Panc1 (cell line): Measurements from ENCODE around the gene GUSB. TPM values are rescaled to one million over a fixed set of nuclear protein-coding genes. Genes with fewer than 3 reads are reported as not detected.
A peak's percentile ranks its signal among the peaks of the same experiment; 100 is the strongest.

ENCODE experiments used
- ATAC-seq: fragments of 200-7000 bp; cut with Tn5 transposase; 2 replicates; pipeline ENCODE4 v1.9.1; 2020; ENCODE audit warnings: mild to moderate bottlenecking, moderate library complexity
- BruUV-seq: library from RNA; stranded (reverse); fragments of 400-500 nt; replicated peaks from 2 replicates; lab custom pipeline; 2021; lab: Mats Ljungman, UMichigan
- CTCF ChIA-PET: fragments of 300-600 bp; sonication (Branson Sonifier 250); formaldehyde crosslinking; loops from one replicate; lab custom pipeline; 2022; ENCODE audit warnings: antibody characterized with exemption; lab: Charles Lee
- POLR2A ChIA-PET: fragments of 300-600 bp; sonication (Branson Sonifier 250); formaldehyde crosslinking; loops from one replicate; lab custom pipeline; 2022; ENCODE audit warnings: antibody characterized with exemption; lab: Charles Lee
- DNase-seq: peaks from one replicate; pipeline ENCODE4 v3.0.0-alpha.2; 2010; ENCODE audit warnings: low read depth, low spot score
- H3K27ac ChIP-seq: 2 replicates; pipeline ENCODE4 v1.5.1; 2011; ENCODE audit warnings: mild to moderate bottlenecking, low read length, inconsistent platforms
- H3K27me3 ChIP-seq: fragments of 200-500 bp; sonication (Bioruptor generic); 2 replicates; pipeline ENCODE4 v1.6.0; 2014; ENCODE audit warnings: low read length, inconsistent platforms; ENCODE audit not compliant: control insufficient read depth, insufficient read depth
- H3K36me3 ChIP-seq: fragments of 200-500 bp; sonication (Bioruptor generic); 2 replicates; pipeline ENCODE4 v1.5.1; 2014; ENCODE audit warnings: inconsistent platforms, mild to moderate bottlenecking, low read length, moderate library complexity; ENCODE audit not compliant: control insufficient read depth, insufficient read depth
- H3K4me1 ChIP-seq: 2 replicates; pipeline ENCODE4 v1.5.1; 2011; ENCODE audit warnings: inconsistent platforms, mild to moderate bottlenecking, low read length, moderate library complexity; ENCODE audit not compliant: control insufficient read depth, insufficient read depth
- H3K4me3 ChIP-seq, 2 experiments: 2 replicates each; pipeline ENCODE4 v1.5.1; 2011 to 2012; ENCODE audit warnings: low read depth in 2 of 2, low read length in 2 of 2, mild to moderate bottlenecking in 2 of 2, inconsistent platforms in 1 of 2, moderate library complexity in 1 of 2
- H3K9me3 ChIP-seq: fragments of 200-500 bp; sonication (Bioruptor generic); 2 replicates; pipeline ENCODE4 v1.5.1; 2014; ENCODE audit warnings: low read depth, mild to moderate bottlenecking, inconsistent platforms, low read length, moderate library complexity; ENCODE audit not compliant: control insufficient read depth, insufficient read depth
- CTCF ChIP-seq: fragments of 450-650 bp; IDR thresholded peaks from 2 replicates; pipeline ENCODE4 v1.5.1; 2017; ENCODE audit warnings: mild to moderate bottlenecking
- POLR2AphosphoS5 ChIP-seq: IDR thresholded peaks from 2 replicates; pipeline ENCODE4 v1.6.1; 2012; ENCODE audit warnings: mild to moderate bottlenecking, low read depth, low read length, moderate library complexity
- REST ChIP-seq, 2 experiments: IDR thresholded peaks; 2 replicates each; pipeline ENCODE4 v1.6.1; 2011 to 2012; ENCODE audit warnings: low read depth in 2 of 2, control low read depth in 1 of 2, low read length in 1 of 2, mild to moderate bottlenecking in 1 of 2, moderate library complexity in 1 of 2; ENCODE audit not compliant: insufficient read depth in 1 of 2
- SIN3A ChIP-seq: IDR thresholded peaks from 2 replicates; pipeline ENCODE4 v1.6.1; 2012; ENCODE audit warnings: low read depth, mild to moderate bottlenecking, low read length, moderate library complexity, borderline replicate concordance; ENCODE audit not compliant: insufficient read depth
- TCF7L2 ChIP-seq: IDR thresholded peaks from 2 replicates; pipeline ENCODE4 v1.6.1; 2011; ENCODE audit warnings: mild to moderate bottlenecking, low read depth, low read length, inconsistent platforms
- in situ Hi-C: cut with HindIII; loops from 2 replicates; pipeline ENCODE4 v1.10.0; 2016; ENCODE audit warnings: low sequenced_read_pairs, low pct_unique_long_range_greater_than_20kb
- intact Hi-C: fragments of 100-400 bp; cut with micrococcal nuclease; formaldehyde crosslinking; loops from one replicate; pipeline ENCODE4 v1.10.0; 2022; ENCODE audit not compliant: unreplicated experiment
- total RNA-seq: library from RNA; stranded (reverse); gene quantifications from one replicate; pipeline ENCODE4 v1.2.1, GENCODE V29; 2021; ENCODE audit not compliant: unreplicated experiment

GUSB gene
- total RNA-seq, 1 experiment from 2014 or later: 47.4 TPM

GRCh38 chr7:65979583-65980477 lies 2.2 kb downstream of the GUSB start:
- H3K27me3 ChIP-seq: no peaks in the 10 kb centered on the region
- peaks cover 10% of the 10 kb centered on the region for H3K4me1 ChIP-seq
- ChIA-PET CTCF (no interaction called here), POLR2A (no interaction called here)
- H3K4me3 ChIP-seq: no peak overlapping the region
- ATAC-seq (no peak), DNase-seq (no peak)
- in situ Hi-C loops (no loop called here), intact Hi-C loops (no loop called here)
- TF ChIP-seq SIN3A: no peak
- TF ChIP-seq CTCF: no peak
- TF ChIP-seq REST (IDR thresholded peaks at IDR 0.05; ENCODE audit: insufficient read depth in 1 of 2, low read depth in 2 of 2, low read length in 1 of 2): no peak
- TF ChIP-seq POLR2AphosphoS5: no peak
- TF ChIP-seq TCF7L2: no peak
- H3K36me3 ChIP-seq: no peaks in the 10 kb centered on the region
- H3K27ac ChIP-seq: no peak overlapping the region
- no TSS peak for BruUV-seq
- no peaks in the 10 kb centered on the region for H3K9me3 ChIP-seq

GRCh38 chr7:65978891-65979582 lies 3.0 kb downstream of the GUSB start:
- no peak for ATAC-seq
- no peak for TF ChIP-seq POLR2AphosphoS5
- no peak for TF ChIP-seq CTCF
- TF ChIP-seq SIN3A: no peak
- no peak for TF ChIP-seq REST (IDR thresholded peaks at IDR 0.05; ENCODE audit: insufficient read depth in 1 of 2, low read depth in 2 of 2, low read length in 1 of 2)
- TF ChIP-seq TCF7L2: no peak
- POLR2A ChIA-PET: interaction anchor here (0.7 kb wide), 1 partner anchor 142 kb away, joined by 3 read pairs; no protein-coding TSS in a partner anchor
- no peaks in the 10 kb centered on the region for H3K9me3 ChIP-seq
- intact Hi-C loops: no loop called here
- BruUV-seq: TSS peak; percentile 58
- H3K36me3 ChIP-seq: no peaks in the 10 kb centered on the region
- H3K4me1 ChIP-seq: peaks cover 10% of the 10 kb centered on the region
- no peak for DNase-seq
- CTCF ChIA-PET: no interaction called here
- in situ Hi-C loops: no loop called here
- H3K27ac ChIP-seq: no peak overlapping the region
- no peak overlapping the region for H3K4me3 ChIP-seq
- H3K27me3 ChIP-seq: no peaks in the 10 kb centered on the region
